A549 (cell line): ENCODE results near the gene XAGE1A.
"Not testable (repeated sequence)": the region's sequence is repeated elsewhere in the genome, so short reads cannot be mapped to it uniquely, and the experiment has no call there.

Experiments used
- EP300 ChIP-seq, 2 experiments: fragments of >200 bp; sonication (Bioruptor Twin); formaldehyde crosslinking; IDR thresholded peaks; 2 replicates in 1 of 2; 3 replicates in 1 of 2; pipeline ENCODE4 v1.6.1; 2016 to 2017
- TF ChIP-seq, protein P1 (sequence below): fragments of >200 bp; sonication (Bioruptor Twin); formaldehyde crosslinking; IDR thresholded peaks from 3 replicates; pipeline ENCODE4 v1.5.1; 2016

DNA sequence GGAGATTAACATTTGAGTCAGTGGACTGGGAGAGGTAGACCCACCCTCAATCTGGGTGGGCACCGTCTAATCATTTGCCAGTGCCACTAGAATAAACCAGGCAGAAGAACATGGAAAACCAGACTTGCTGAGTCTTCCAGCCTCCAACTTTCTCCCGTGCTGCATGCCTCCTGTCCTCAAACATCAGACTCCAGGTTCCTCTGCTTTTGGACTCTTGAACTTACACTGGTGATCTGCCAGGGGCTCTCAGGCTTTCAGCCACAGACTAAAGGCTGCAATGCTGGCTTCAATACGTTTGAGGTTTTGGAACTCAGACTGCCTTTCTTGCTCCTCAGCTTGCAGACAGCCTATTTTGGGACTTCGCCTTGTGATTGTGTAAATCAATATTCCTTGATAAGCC lies 45.4 kb downstream of the XAGE1A start:
- not testable (repeated sequence) for TF ChIP-seq EP300 (IDR thresholded peaks at IDR 0.05)
- TF ChIP-seq, protein P1, sequence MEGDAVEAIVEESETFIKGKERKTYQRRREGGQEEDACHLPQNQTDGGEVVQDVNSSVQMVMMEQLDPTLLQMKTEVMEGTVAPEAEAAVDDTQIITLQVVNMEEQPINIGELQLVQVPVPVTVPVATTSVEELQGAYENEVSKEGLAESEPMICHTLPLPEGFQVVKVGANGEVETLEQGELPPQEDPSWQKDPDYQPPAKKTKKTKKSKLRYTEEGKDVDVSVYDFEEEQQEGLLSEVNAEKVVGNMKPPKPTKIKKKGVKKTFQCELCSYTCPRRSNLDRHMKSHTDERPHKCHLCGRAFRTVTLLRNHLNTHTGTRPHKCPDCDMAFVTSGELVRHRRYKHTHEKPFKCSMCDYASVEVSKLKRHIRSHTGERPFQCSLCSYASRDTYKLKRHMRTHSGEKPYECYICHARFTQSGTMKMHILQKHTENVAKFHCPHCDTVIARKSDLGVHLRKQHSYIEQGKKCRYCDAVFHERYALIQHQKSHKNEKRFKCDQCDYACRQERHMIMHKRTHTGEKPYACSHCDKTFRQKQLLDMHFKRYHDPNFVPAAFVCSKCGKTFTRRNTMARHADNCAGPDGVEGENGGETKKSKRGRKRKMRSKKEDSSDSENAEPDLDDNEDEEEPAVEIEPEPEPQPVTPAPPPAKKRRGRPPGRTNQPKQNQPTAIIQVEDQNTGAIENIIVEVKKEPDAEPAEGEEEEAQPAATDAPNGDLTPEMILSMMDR: not testable (repeated sequence)
